ENCODE measurements around the gene DLX4.

DNA sequence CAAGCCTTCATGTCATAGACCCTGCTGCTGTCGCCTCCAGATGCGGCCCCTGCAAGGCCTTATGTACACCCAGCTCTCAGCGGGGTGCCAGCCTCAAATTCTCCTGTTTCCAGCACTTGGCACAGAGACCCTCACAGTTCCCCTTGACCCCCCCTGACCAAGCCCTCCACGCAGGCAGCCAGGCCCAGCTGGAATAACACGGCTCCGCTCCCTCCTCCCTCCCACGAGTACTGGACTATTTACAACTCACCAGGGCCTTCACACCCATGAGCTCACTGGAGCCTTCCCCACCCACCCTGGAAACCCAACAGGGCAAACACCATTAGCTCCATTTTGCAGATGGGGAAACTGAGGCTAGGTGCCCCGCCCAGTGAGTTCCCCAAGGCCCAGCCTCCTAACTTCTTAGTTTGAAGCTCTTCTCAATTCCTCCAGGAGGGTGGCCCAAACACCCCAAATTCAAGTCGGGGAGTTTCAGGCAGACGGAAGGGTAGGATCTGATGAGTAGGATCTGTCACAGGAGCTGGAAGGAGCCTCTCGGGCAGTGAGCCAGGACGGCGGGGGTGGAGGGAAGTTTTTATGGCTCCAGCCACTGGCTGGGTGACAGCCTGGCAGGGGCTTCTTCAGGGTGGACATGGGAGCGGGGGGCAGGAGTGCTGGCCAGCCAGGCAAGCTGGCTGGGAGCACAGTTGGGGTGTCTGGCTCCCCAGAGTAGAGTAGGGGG, 17.5 kb upstream of the DLX4 start:
- TF ChIP-seq CTCF (IDR thresholded peaks at IDR 0.05) (no peak), ZFX (IDR thresholded peaks at IDR 0.05; ENCODE audit: borderline replicate concordance) (no peak)
